22Rv1 (cell line): ENCODE data around the gene ARHGEF10L.

ENCODE experiments used
- CTCF ChIP-seq: fragments of 450-650 bp; IDR thresholded peaks from 2 replicates; pipeline ENCODE4 v1.5.1; 2017; ENCODE audit warnings: mild to moderate bottlenecking
- ZFX ChIP-seq: fragments of 450-650 bp; IDR thresholded peaks from 2 replicates; pipeline ENCODE4 v1.6.1; 2017; ENCODE audit warnings: antibody characterized with exemption, borderline replicate concordance

GRCh38 chr1:17728123-17728712 is 188.7 kb downstream of the ARHGEF10L start:
- no peak for TF ChIP-seq CTCF
- TF ChIP-seq ZFX: no peak
